ENCODE results near the gene PHOSPHO2. TPM values are rescaled to one million over a fixed set of nuclear protein-coding genes. Genes with fewer than 3 reads are reported as not detected.

Gene PHOSPHO2
- total RNA-seq, 1 donor from 2014 or later, result 5.5 TPM

DNA sequence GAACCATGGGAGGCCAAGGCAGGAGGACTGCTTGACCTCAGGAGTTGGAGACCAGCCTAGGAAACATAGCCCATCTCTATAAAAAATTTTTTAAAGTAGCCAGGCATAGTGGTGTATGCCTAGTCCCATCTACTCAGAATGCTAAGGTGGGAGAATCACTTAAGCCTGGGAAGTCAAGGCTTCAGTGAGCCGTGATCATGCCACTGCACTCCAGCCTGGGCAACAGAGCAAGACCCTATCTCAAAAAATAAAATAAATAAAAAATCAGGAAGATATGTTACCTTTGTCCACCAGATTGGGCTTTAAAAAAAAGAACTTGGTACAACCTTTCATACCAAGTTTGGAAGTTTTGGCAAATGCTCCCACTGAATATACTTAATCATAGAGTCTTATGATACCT is 35.4 kb upstream of the PHOSPHO2 start:
- no peaks in the 10 kb centered on the region for H3K36me3 ChIP-seq
- H3K4me3 ChIP-seq, result no peak overlapping the region
- intact Hi-C loops (cut with DNase I), result no loop called here
- H3K9me3 ChIP-seq, result no peaks in the 10 kb centered on the region
- ATAC-seq (no peak), DNase-seq (no peak)
- H3K27me3 ChIP-seq, result peaks cover 2% of the 10 kb centered on the region
- TF ChIP-seq, protein P1, sequence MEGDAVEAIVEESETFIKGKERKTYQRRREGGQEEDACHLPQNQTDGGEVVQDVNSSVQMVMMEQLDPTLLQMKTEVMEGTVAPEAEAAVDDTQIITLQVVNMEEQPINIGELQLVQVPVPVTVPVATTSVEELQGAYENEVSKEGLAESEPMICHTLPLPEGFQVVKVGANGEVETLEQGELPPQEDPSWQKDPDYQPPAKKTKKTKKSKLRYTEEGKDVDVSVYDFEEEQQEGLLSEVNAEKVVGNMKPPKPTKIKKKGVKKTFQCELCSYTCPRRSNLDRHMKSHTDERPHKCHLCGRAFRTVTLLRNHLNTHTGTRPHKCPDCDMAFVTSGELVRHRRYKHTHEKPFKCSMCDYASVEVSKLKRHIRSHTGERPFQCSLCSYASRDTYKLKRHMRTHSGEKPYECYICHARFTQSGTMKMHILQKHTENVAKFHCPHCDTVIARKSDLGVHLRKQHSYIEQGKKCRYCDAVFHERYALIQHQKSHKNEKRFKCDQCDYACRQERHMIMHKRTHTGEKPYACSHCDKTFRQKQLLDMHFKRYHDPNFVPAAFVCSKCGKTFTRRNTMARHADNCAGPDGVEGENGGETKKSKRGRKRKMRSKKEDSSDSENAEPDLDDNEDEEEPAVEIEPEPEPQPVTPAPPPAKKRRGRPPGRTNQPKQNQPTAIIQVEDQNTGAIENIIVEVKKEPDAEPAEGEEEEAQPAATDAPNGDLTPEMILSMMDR (IDR thresholded peaks at IDR 0.05), result no peak
- H3K4me1 ChIP-seq, result no peaks in the 10 kb centered on the region
- no peak overlapping the region for H3K27ac ChIP-seq

DNA sequence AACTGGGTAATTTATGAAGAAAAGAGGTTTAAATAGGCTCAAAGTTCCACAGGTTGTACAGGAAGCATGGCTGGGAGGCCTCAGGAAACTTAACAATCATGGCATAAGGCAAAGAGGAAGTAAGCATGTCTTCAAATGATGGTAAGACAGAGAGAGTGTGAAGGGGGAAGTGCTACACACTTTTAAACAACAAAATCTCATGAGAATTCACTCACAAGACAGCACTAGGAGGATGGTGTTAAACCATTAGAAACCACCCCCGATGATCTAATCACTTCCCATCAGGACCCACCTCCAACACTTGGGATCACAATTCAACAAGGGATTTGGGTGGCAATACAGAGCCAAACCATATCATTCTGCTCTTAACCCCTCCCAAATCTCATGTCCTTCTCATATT is 34.9 kb upstream of the PHOSPHO2 start:
- Histone ChIP-seq H3K27me3 (no peaks in the 10 kb centered on the region), H3K4me3 (no peak overlapping the region), H3K36me3 (no peaks in the 10 kb centered on the region), H3K4me1 (no peaks in the 10 kb centered on the region), H3K27ac (no peak overlapping the region), H3K9me3 (no peaks in the 10 kb centered on the region)
- intact Hi-C loops (cut with DNase I), result no loop called here
- TF ChIP-seq, protein P1 (IDR thresholded peaks at IDR 0.05), result no peak
- ATAC-seq, result no peak
- no peak for DNase-seq

- TF ChIP-seq, protein P1 (IDR thresholded peaks at IDR 0.05), result no peak
- Histone ChIP-seq H3K4me3 (no peak overlapping the region), H3K27me3 (no peaks in the 10 kb centered on the region), H3K27ac (no peak overlapping the region), H3K36me3 (no peaks in the 10 kb centered on the region), H3K4me1 (no peaks in the 10 kb centered on the region), H3K9me3 (no peaks in the 10 kb centered on the region)
- intact Hi-C loops (cut with DNase I), result no loop called here
- ATAC-seq (no peak), DNase-seq (no peak)
Observed at GRCh38 chr2:169661265-169661664, 33.0 kb upstream of the PHOSPHO2 start.

- H3K4me1 ChIP-seq, result no peaks in the 10 kb centered on the region
- ATAC-seq (no peak), DNase-seq (no peak)
- H3K27me3 ChIP-seq, result no peaks in the 10 kb centered on the region
- TF ChIP-seq, protein P1 (IDR thresholded peaks at IDR 0.05), result no peak
- no peak overlapping the region for H3K4me3 ChIP-seq
- H3K36me3 ChIP-seq, result no peaks in the 10 kb centered on the region
- H3K9me3 ChIP-seq, result no peaks in the 10 kb centered on the region
- intact Hi-C loops (cut with DNase I), result no loop called here
- H3K27ac ChIP-seq, result no peak overlapping the region
Observed at GRCh38 chr2:169662744-169663143, 31.5 kb upstream of the PHOSPHO2 start.

GRCh38 chr2:169663247-169663646 is 31.0 kb upstream of the PHOSPHO2 start:
- Histone ChIP-seq H3K4me1 (no peaks in the 10 kb centered on the region), H3K9me3 (no peaks in the 10 kb centered on the region), H3K27ac (no peak overlapping the region), H3K4me3 (no peak overlapping the region), H3K27me3 (no peaks in the 10 kb centered on the region), H3K36me3 (no peaks in the 10 kb centered on the region)
- TF ChIP-seq, protein P1 (IDR thresholded peaks at IDR 0.05), result no peak
- DNase-seq (no peak), ATAC-seq (no peak)
- intact Hi-C loops (cut with DNase I), result no loop called here

DNA sequence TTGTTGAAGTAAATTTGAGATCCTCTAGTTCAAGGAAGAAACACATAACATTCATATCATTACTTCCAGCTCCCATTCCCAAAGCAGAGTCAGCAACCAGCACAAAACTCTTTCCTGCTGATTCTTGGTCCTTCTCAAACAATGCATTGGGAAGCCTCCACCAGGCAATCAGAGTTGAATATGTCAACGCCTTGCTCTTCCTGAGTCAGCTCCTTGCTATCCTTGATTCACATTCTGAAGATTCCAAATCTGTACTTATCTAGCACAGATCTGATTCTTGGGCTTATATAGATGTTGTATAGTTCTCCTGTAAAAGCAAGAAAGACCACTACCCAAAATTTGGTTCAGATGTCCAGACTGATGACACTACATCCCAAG is 29.7 kb upstream of the PHOSPHO2 start:
- no peaks in the 10 kb centered on the region for H3K4me1 ChIP-seq
- H3K27ac ChIP-seq, result no peak overlapping the region
- no peaks in the 10 kb centered on the region for H3K27me3 ChIP-seq
- no peak for ATAC-seq
- H3K9me3 ChIP-seq, result no peaks in the 10 kb centered on the region
- no peak overlapping the region for H3K4me3 ChIP-seq
- TF ChIP-seq, protein P1 (IDR thresholded peaks at IDR 0.05), result no peak
- DNase-seq, result no peak
- H3K36me3 ChIP-seq, result no peaks in the 10 kb centered on the region
- intact Hi-C loops (cut with DNase I), result no loop called here

Measured in upper lobe of right lung (tissue), 1 donor.